Measurements from ENCODE around the gene DYNLL2.

DNA sequence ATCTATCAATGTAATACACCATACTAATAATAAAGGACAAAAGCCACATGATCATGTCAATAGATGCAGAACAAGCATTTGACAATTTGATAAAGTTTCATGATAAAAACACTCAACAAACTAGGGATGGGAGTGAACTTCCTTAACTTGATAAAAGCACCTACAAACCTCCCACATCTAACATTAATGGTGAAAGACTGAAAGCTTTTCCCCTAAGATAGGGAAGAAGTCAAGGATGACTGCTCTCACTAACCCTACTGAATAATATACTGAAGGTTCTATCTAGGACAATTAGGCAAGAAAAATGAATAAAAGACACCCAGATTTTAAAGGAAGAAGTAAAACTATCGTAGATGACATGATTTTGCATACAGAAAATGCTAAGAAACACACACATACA lies 10.4 kb upstream of the DYNLL2 start:
- TF ChIP-seq NRF1 (conservative IDR thresholded peaks at IDR 0.05 in 1 of 2, IDR thresholded peaks at IDR 0.05 in 1 of 2): no peak
- no peak for TF ChIP-seq KDM1A (IDR thresholded peaks at IDR 0.05)
- TF ChIP-seq, protein P1, sequence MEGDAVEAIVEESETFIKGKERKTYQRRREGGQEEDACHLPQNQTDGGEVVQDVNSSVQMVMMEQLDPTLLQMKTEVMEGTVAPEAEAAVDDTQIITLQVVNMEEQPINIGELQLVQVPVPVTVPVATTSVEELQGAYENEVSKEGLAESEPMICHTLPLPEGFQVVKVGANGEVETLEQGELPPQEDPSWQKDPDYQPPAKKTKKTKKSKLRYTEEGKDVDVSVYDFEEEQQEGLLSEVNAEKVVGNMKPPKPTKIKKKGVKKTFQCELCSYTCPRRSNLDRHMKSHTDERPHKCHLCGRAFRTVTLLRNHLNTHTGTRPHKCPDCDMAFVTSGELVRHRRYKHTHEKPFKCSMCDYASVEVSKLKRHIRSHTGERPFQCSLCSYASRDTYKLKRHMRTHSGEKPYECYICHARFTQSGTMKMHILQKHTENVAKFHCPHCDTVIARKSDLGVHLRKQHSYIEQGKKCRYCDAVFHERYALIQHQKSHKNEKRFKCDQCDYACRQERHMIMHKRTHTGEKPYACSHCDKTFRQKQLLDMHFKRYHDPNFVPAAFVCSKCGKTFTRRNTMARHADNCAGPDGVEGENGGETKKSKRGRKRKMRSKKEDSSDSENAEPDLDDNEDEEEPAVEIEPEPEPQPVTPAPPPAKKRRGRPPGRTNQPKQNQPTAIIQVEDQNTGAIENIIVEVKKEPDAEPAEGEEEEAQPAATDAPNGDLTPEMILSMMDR (IDR thresholded peaks at IDR 0.05 in 2 of 3, conservative IDR thresholded peaks at IDR 0.05 in 1 of 3; ENCODE audit: insufficient read depth in 2 of 3, low read depth in 1 of 3, low read length in 3 of 3): no peak
- TF ChIP-seq CHD2 (IDR thresholded peaks at IDR 0.05; ENCODE audit: low read depth, low read length): no peak
- no peak for TF ChIP-seq ZNF143 (CRISPR knock-in tag; IDR thresholded peaks at IDR 0.05)
- TF ChIP-seq, protein P2, sequence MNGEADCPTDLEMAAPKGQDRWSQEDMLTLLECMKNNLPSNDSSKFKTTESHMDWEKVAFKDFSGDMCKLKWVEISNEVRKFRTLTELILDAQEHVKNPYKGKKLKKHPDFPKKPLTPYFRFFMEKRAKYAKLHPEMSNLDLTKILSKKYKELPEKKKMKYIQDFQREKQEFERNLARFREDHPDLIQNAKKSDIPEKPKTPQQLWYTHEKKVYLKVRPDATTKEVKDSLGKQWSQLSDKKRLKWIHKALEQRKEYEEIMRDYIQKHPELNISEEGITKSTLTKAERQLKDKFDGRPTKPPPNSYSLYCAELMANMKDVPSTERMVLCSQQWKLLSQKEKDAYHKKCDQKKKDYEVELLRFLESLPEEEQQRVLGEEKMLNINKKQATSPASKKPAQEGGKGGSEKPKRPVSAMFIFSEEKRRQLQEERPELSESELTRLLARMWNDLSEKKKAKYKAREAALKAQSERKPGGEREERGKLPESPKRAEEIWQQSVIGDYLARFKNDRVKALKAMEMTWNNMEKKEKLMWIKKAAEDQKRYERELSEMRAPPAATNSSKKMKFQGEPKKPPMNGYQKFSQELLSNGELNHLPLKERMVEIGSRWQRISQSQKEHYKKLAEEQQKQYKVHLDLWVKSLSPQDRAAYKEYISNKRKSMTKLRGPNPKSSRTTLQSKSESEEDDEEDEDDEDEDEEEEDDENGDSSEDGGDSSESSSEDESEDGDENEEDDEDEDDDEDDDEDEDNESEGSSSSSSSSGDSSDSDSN (IDR thresholded peaks at IDR 0.05; ENCODE audit: borderline replicate concordance in 1 of 2, low read depth in 2 of 2, low read length in 2 of 2): no peak
- no peak for TF ChIP-seq ZFP36 (IDR thresholded peaks at IDR 0.05; ENCODE audit: low read depth, low read length, partially characterized antibody)
- TF ChIP-seq ESRRA (IDR thresholded peaks at IDR 0.05; ENCODE audit: borderline replicate concordance, low read depth): no peak
- no peak for TF ChIP-seq LARP7 (IDR thresholded peaks at IDR 0.05)
